Measurements from ENCODE around the gene WRAP73. TPM values are rescaled to one million over a fixed set of nuclear protein-coding genes. Genes with fewer than 3 reads are reported as not detected.

The WRAP73 gene
- total RNA-seq, 1 donor from 2014 or later: 15.6 TPM

DNA sequence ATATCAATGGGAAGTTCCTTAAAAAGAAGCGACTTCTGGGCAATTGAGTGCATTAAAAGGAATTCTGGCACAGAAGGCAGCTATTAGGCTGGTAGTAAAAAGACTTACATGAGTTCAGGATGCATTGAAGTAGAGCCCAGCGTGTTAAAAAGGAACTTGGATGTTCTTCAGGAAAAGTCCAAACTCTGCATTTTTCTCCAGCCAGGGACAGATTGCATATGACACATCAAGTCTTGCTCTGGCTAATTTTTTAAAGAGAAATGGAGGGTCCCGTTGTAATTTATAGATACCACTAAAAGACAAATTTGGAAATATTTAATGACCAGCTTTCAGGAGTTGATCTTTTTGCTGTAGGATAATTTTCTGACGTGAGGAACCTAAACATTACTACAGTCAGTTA is 23.9 kb downstream of the WRAP73 start:
- Mint-ChIP-seq H3K4me1 (ENCODE audit: low read depth, unreplicated experiment) (peaks cover 4% of the 10 kb centered on the region), H3K4me3 (ENCODE audit: unreplicated experiment) (peak overlapping the region; percentile 84), H3K9me3 (ENCODE audit: unreplicated experiment) (no peaks in the 10 kb centered on the region), H3K36me3 (ENCODE audit: low read depth, unreplicated experiment) (peaks cover 13% of the 10 kb centered on the region), H3K27ac (ENCODE audit: unreplicated experiment) (no peak overlapping the region), H3K27me3 (ENCODE audit: low read depth, unreplicated experiment) (no peaks in the 10 kb centered on the region)
- no peaks in the 10 kb centered on the region for H3K9me3 ChIP-seq (ENCODE audit: insufficient read depth, low read depth, low read length)
- no peak for DNase-seq (ENCODE audit: low read depth)
- peaks cover 7% of the 10 kb centered on the region for H3K36me3 ChIP-seq (ENCODE audit: insufficient read depth, low read length)
- no peak for FAIRE-seq
- H3K4me3 ChIP-seq (ENCODE audit: insufficient read depth, low read depth, low read length): peak overlapping the region; percentile 67
- peak overlapping the region; percentile 95 for H3K4me2 ChIP-seq (ENCODE audit: low read length)
- H3K27ac ChIP-seq (ENCODE audit: low read depth, low read length): no peak overlapping the region
- H3K4me1 ChIP-seq (ENCODE audit: insufficient read depth, low read length): peaks cover 17% of the 10 kb centered on the region
- peaks cover 33% of the 10 kb centered on the region for H4K20me1 ChIP-seq (ENCODE audit: insufficient read depth, low read length)
- H3K9ac ChIP-seq (ENCODE audit: low read length): peak overlapping the region; percentile 78
- no peak for TF ChIP-seq CTCF (IDR thresholded peaks at IDR 0.05; ENCODE audit: insufficient read depth, low read depth, low read length)
- TF ChIP-seq EZH2 (IDR thresholded peaks at IDR 0.05; ENCODE audit: insufficient read depth, low read length): no peak
- H2AFZ ChIP-seq (ENCODE audit: low read depth, low read length): no peak overlapping the region
- peaks cover 15% of the 10 kb centered on the region for H3K79me2 ChIP-seq (ENCODE audit: insufficient read depth, low read length)
- H3K27me3 ChIP-seq (ENCODE audit: insufficient read depth, low read length): no peaks in the 10 kb centered on the region

- Histone ChIP-seq H3K27me3 (ENCODE audit: insufficient read depth, low read length) (no peaks in the 10 kb centered on the region), H3K9ac (ENCODE audit: low read length) (peak overlapping the region; percentile 78), H2AFZ (ENCODE audit: low read depth, low read length) (peak overlapping the region; percentile 56), H3K4me1 (ENCODE audit: insufficient read depth, low read length) (peaks cover 17% of the 10 kb centered on the region), H4K20me1 (ENCODE audit: insufficient read depth, low read length) (peaks cover 32% of the 10 kb centered on the region), H3K36me3 (ENCODE audit: insufficient read depth, low read length) (peaks cover 7% of the 10 kb centered on the region), H3K79me2 (ENCODE audit: insufficient read depth, low read length) (peaks cover 15% of the 10 kb centered on the region), H3K4me2 (ENCODE audit: low read length) (peak overlapping the region; percentile 95), H3K27ac (ENCODE audit: low read depth, low read length) (no peak overlapping the region), H3K9me3 (ENCODE audit: insufficient read depth, low read depth, low read length) (no peaks in the 10 kb centered on the region), H3K4me3 (ENCODE audit: insufficient read depth, low read depth, low read length) (peak overlapping the region; percentile 72)
- no peaks in the 10 kb centered on the region for H3K9me3 Mint-ChIP-seq (ENCODE audit: unreplicated experiment)
- H3K4me3 Mint-ChIP-seq (ENCODE audit: unreplicated experiment): peak overlapping the region; percentile 84
- H3K27me3 Mint-ChIP-seq (ENCODE audit: low read depth, unreplicated experiment): no peaks in the 10 kb centered on the region
- FAIRE-seq: no peak
- no peak overlapping the region for H3K27ac Mint-ChIP-seq (ENCODE audit: unreplicated experiment)
- peak; percentile 32 for DNase-seq (ENCODE audit: low read depth)
- peaks cover 4% of the 10 kb centered on the region for H3K4me1 Mint-ChIP-seq (ENCODE audit: low read depth, unreplicated experiment)
- TF ChIP-seq EZH2 (IDR thresholded peaks at IDR 0.05; ENCODE audit: insufficient read depth, low read length) (no peak), CTCF (IDR thresholded peaks at IDR 0.05; ENCODE audit: insufficient read depth, low read depth, low read length) (no peak)
- H3K36me3 Mint-ChIP-seq (ENCODE audit: low read depth, unreplicated experiment): peaks cover 10% of the 10 kb centered on the region
Observed at GRCh38 chr1:3625151-3625907, 24.6 kb downstream of the WRAP73 start.
